GM23338 (cell line): ENCODE measurements around the gene PRSS57. TPM values are rescaled to one million over a fixed set of nuclear protein-coding genes. Genes with fewer than 3 reads are reported as not detected.

Experiments used
- ATAC-seq: fragments of 200-7000 bp; cut with Tn5 transposase; 3 replicates; pipeline ENCODE4 v1.9.1; 2020
- DNase-seq: peaks from one replicate; pipeline ENCODE4 v3.0.0-alpha.2; 2015; ENCODE audit warnings: low spot score
- H2AFZ ChIP-seq: fragments of 200-600 bp; sonication (generic); 2 replicates; pipeline ENCODE4 v1.8.0; 2016; ENCODE audit warnings: antibody characterized with exemption, mild to moderate bottlenecking, moderate library complexity
- H3F3A ChIP-seq: fragments of 200-600 bp; sonication (generic); replicated peaks from 2 replicates; pipeline ENCODE4 v1.8.0; 2017; ENCODE audit warnings: antibody characterized with exemption, mixed run types, low read depth
- H3K27ac ChIP-seq: fragments of 200-600 bp; sonication (generic); 2 replicates; pipeline ENCODE4 v1.6.1; 2016; ENCODE audit warnings: low read depth
- H3K27me3 ChIP-seq: fragments of 200-600 bp; sonication (generic); 2 replicates; pipeline ENCODE4 v1.8.0; 2016; ENCODE audit warnings: mild to moderate bottlenecking, mixed run types, moderate library complexity; ENCODE audit not compliant: insufficient read depth
- H3K36me3 ChIP-seq: fragments of 200-600 bp; sonication (generic); 2 replicates; pipeline ENCODE4 v1.8.0; 2016; ENCODE audit warnings: mild to moderate bottlenecking; ENCODE audit not compliant: insufficient read depth
- H3K4me1 ChIP-seq: fragments of 200-600 bp; sonication (generic); 2 replicates; pipeline ENCODE4 v1.8.0; 2016; ENCODE audit warnings: mild to moderate bottlenecking, moderate library complexity; ENCODE audit not compliant: insufficient read depth
- H3K4me2 ChIP-seq: fragments of 200-600 bp; sonication (generic); 2 replicates; pipeline ENCODE4 v1.7.1; 2017; ENCODE audit warnings: mixed run types
- H3K4me3 ChIP-seq: fragments of 200-600 bp; sonication (generic); 2 replicates; pipeline ENCODE4 v1.6.1; 2016; ENCODE audit warnings: mixed run types
- H3K79me2 ChIP-seq: fragments of 200-600 bp; sonication (generic); replicated peaks from 2 replicates; pipeline ENCODE4 v1.8.0; 2017; ENCODE audit warnings: mild to moderate bottlenecking; ENCODE audit not compliant: insufficient read depth
- H3K9me2 ChIP-seq: fragments of 200-600 bp; sonication (generic); 2 replicates; pipeline ENCODE4 v1.8.0; 2017; ENCODE audit not compliant: insufficient read depth
- H4K20me1 ChIP-seq: fragments of 200-600 bp; sonication (generic); replicated peaks from 2 replicates; pipeline ENCODE4 v1.8.0; 2017; ENCODE audit warnings: mild to moderate bottlenecking; ENCODE audit not compliant: insufficient read depth
- H3K27ac Mint-ChIP-seq: 2 replicates; pipeline ENCODE4 v1.8.0; 2020; ENCODE audit warnings: inconsistent platforms, mild to moderate bottlenecking, moderate library complexity, mixed read lengths
- H3K27me3 Mint-ChIP-seq: 3 replicates; pipeline ENCODE4 v1.8.0; 2022; ENCODE audit warnings: low read depth, mild to moderate bottlenecking, moderate library complexity, mixed read lengths, inconsistent platforms; ENCODE audit not compliant: insufficient read depth, poor library complexity
- H3K36me3 Mint-ChIP-seq: 3 replicates; pipeline ENCODE4 v1.8.0; 2021; ENCODE audit warnings: low read depth, mild to moderate bottlenecking, inconsistent platforms, moderate library complexity, mixed read lengths
- H3K4me1 Mint-ChIP-seq: 3 replicates; pipeline ENCODE4 v1.8.0; 2020; ENCODE audit warnings: mild to moderate bottlenecking, inconsistent platforms, mixed read lengths
- H3K4me3 Mint-ChIP-seq: 3 replicates; pipeline ENCODE4 v1.8.0; 2021; ENCODE audit warnings: moderate library complexity, mild to moderate bottlenecking, inconsistent platforms, mixed read lengths
- H3K9me3 Mint-ChIP-seq: 3 replicates; pipeline ENCODE4 v1.8.0; 2020; ENCODE audit warnings: moderate library complexity, mild to moderate bottlenecking, inconsistent platforms, mixed read lengths
- ETS1 ChIP-seq: IDR thresholded peaks from 2 replicates; pipeline ENCODE4 v1.6.1; 2016; ENCODE audit warnings: antibody characterized with exemption
- EZH2phosphoT487 ChIP-seq: fragments of 200-600 bp; sonication (generic); IDR thresholded peaks from one replicate; pipeline ENCODE4 v1.8.1; 2018; ENCODE audit warnings: antibody characterized with exemption; ENCODE audit not compliant: unreplicated experiment
- JUNB ChIP-seq: IDR thresholded peaks from one replicate; pipeline ENCODE4 v1.6.1; 2016; ENCODE audit warnings: antibody characterized with exemption; ENCODE audit not compliant: unreplicated experiment
- NANOG ChIP-seq: IDR thresholded peaks from 2 replicates; pipeline ENCODE4 v1.6.1; 2016; ENCODE audit warnings: antibody characterized with exemption, borderline replicate concordance
- REST ChIP-seq: IDR thresholded peaks from one replicate; pipeline ENCODE4 v1.6.1; 2018; ENCODE audit warnings: antibody characterized with exemption; ENCODE audit not compliant: unreplicated experiment
- STAT1 ChIP-seq: IDR thresholded peaks from one replicate; pipeline ENCODE4 v1.6.1; 2016; ENCODE audit warnings: antibody characterized with exemption; ENCODE audit not compliant: unreplicated experiment
- ZNF114 ChIP-seq: fragments of 250-450 bp; sonication (Bioruptor Pico); IDR thresholded peaks from 2 replicates; pipeline ENCODE4 v1.5.0; 2020; ENCODE audit warnings: mild to moderate bottlenecking, moderate library complexity
- ZNF331 ChIP-seq: fragments of 250-450 bp; sonication (Bioruptor Pico); IDR thresholded peaks from 2 replicates; pipeline ENCODE4 v1.5.0; 2020; ENCODE audit warnings: low read depth, mild to moderate bottlenecking, moderate library complexity
- ZNF462 ChIP-seq: fragments of 250-450 bp; sonication (Bioruptor Pico); IDR thresholded peaks from 2 replicates; pipeline ENCODE4 v1.5.0; 2020; ENCODE audit warnings: mild to moderate bottlenecking, moderate library complexity
- polyA plus RNA-seq: library from polyadenylated mRNA; unstranded; fragments of >200 nt; fragmentation: Nextera tagmentation; extraction: Ambion mirVana; gene quantifications from 2 replicates; pipeline ENCODE4 v1.2.1, GENCODE V29; 2016
- total RNA-seq: library from RNA; depleted of rRNA; stranded (reverse); fragments of >200 nt; shearing (Covaris generic); gene quantifications from 2 replicates; pipeline ENCODE4 v1.2.3, GENCODE V29; 2014

PRSS57 gene
- total and polyA plus RNA-seq, 2 experiments from 2014 or later: 0.34 TPM; not detected in 1

GRCh38 chr19:663682-664117 lies 31.6 kb downstream of the PRSS57 start:
- H3K36me3 Mint-ChIP-seq: no peaks in the 10 kb centered on the region; the same call in 1 of the 3 replicates
- DNase-seq (no peak), ATAC-seq (no peak)
- H3K9me2 ChIP-seq: no peaks in the 10 kb centered on the region
- H3K4me3 ChIP-seq: peak overlapping the region; percentile 82
- H2AFZ ChIP-seq: peak overlapping the region; percentile 94; the same call in 1 of the 2 replicates
- H3K4me2 ChIP-seq: peak overlapping the region; percentile 80
- H3K4me3 Mint-ChIP-seq: peak overlapping the region; percentile 69
- H3K27me3 Mint-ChIP-seq: peaks cover 16% of the 10 kb centered on the region
- TF ChIP-seq JUNB: no peak
- no peak for TF ChIP-seq REST
- TF ChIP-seq NANOG: no peak
- TF ChIP-seq ZNF462 (CRISPR knock-in tag): no peak
- TF ChIP-seq ZNF114 (CRISPR knock-in tag): no peak
- no peak for TF ChIP-seq STAT1
- no peak for TF ChIP-seq EZH2phosphoT487
- no peak for TF ChIP-seq ZNF331
- TF ChIP-seq ETS1: no peak
- peaks cover 22% of the 10 kb centered on the region for H4K20me1 ChIP-seq
- no peak overlapping the region for H3K27ac Mint-ChIP-seq
- H3K4me1 ChIP-seq: peaks cover 6% of the 10 kb centered on the region
- H3K27ac ChIP-seq: no peak overlapping the region
- peaks cover 42% of the 10 kb centered on the region for H3K79me2 ChIP-seq
- H3K27me3 ChIP-seq: no peaks in the 10 kb centered on the region
- no peaks in the 10 kb centered on the region for H3K36me3 ChIP-seq
- H3K9me3 Mint-ChIP-seq: peaks cover 14% of the 10 kb centered on the region
- H3F3A ChIP-seq: peaks cover 8% of the 10 kb centered on the region; the same call in 1 of the 2 replicates
- peaks cover 13% of the 10 kb centered on the region for H3K4me1 Mint-ChIP-seq
